ENCODE data around the gene TBC1D20.

Gene TBC1D20

DNA sequence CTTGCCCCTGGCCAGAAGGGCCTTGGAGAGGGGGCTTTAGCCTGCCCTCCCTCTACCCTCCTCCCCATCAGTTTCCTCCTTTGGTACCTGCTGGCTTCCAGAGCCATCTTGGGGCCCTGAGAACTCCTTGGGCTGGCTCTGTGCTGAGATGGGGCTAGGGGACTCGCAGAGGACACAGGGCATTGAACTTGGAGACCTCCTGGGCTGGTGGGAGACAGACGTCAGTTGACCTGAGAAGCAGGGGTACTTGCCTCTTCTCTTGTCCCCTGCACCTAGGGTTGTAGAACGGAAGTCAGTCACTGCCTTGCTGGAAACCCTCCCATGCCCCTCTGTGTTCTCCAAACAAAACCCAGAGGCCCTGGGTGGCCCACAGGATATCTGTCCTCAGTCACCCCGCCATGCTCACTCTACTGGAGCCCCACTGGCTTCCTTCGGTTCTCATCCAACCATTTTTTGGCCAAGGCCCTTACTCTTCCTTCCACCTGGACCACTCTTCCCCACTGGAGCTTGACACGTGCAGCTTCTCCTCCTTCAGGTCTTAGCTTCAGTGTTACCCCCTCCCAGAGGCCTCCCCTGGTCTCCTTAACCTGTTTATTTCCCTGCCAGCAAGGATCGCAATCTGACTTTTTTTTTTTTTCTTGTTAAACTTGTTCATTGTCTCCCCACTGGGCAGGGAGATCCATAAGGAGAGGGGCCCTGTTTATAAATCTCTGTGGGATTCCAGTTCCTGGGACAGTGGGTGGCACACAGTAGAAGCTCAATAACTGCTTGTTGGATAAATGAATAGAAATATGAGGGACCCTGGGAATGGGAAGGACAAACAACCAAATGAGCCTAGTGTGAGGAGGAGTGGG lies 53.3 kb downstream of the TBC1D20 start:
- Histone ChIP-seq H3K36me3 (no peaks in the 10 kb centered on the region), H3K4me1 (no peaks in the 10 kb centered on the region), H3K9me3 (no peaks in the 10 kb centered on the region), H3K27me3 (no peaks in the 10 kb centered on the region), H3K4me3 (ENCODE audit: low read depth, low read length) (peak overlapping the region; percentile 78)
- DNase-seq = no peak
- TF ChIP-seq, protein P1, sequence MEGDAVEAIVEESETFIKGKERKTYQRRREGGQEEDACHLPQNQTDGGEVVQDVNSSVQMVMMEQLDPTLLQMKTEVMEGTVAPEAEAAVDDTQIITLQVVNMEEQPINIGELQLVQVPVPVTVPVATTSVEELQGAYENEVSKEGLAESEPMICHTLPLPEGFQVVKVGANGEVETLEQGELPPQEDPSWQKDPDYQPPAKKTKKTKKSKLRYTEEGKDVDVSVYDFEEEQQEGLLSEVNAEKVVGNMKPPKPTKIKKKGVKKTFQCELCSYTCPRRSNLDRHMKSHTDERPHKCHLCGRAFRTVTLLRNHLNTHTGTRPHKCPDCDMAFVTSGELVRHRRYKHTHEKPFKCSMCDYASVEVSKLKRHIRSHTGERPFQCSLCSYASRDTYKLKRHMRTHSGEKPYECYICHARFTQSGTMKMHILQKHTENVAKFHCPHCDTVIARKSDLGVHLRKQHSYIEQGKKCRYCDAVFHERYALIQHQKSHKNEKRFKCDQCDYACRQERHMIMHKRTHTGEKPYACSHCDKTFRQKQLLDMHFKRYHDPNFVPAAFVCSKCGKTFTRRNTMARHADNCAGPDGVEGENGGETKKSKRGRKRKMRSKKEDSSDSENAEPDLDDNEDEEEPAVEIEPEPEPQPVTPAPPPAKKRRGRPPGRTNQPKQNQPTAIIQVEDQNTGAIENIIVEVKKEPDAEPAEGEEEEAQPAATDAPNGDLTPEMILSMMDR (IDR thresholded peaks at IDR 0.05; ENCODE audit: low read depth, low read length) = no peak

DNA sequence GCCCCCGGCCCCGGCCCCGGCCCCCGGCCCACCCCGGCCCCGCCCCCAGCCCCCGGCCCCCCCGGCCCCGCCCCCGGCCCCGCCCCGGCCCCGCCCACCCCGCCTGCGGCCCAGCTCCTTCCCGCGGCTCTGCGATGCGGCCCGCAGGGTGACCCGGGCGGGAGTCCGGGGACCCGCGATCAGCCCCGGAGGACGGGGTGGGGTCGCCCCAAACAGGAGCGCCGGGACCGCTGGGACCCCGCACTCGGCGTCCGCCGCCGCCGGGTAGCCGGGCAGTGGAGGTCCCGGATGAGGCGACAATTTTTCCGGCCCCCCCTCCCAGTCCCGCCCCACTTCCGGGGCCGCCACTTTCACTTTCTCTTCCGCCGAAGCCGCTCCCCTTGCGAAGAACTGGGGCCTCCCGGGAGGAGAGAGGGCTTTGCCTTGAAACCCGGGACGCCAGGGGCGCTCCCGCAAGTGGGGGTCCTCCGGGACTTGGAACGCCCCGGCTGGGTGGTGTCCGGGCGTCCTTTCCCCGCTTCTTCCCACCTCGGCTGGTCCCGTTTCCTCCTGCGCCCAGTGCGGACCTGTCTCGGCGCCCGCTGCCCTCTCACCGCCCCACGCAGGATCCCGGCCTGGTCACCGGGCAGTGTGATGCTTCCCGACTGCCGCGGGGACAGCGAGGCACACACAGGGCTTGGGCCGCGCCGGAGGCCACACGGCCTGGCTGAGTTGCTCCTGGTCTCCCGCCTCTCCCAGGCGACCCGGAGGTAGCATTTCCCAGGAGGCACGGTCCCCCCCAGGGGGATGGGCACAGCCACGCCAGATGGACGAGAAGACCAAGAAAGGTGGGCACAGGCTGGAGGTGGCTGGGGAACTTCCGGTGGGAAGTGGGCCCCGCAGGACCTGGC lies 54.1 kb downstream of the TBC1D20 start, which contains the start of gene RBCK1:
RBCK1 (plus strand) TSS at position 347 of the 890 bp plus-strand sequence; CDS start at position 806, 459 bp downstream.
- TF ChIP-seq, protein P1 (IDR thresholded peaks at IDR 0.05; ENCODE audit: low read depth, low read length) = no peak
- Histone ChIP-seq H3K36me3 (no peaks in the 10 kb centered on the region), H3K27me3 (no peaks in the 10 kb centered on the region), H3K4me1 (no peaks in the 10 kb centered on the region), H3K9me3 (no peaks in the 10 kb centered on the region), H3K4me3 (ENCODE audit: low read depth, low read length) (peak within 1 kb of the TSS; percentile 78)
- peak; percentile 73 for DNase-seq

DNA sequence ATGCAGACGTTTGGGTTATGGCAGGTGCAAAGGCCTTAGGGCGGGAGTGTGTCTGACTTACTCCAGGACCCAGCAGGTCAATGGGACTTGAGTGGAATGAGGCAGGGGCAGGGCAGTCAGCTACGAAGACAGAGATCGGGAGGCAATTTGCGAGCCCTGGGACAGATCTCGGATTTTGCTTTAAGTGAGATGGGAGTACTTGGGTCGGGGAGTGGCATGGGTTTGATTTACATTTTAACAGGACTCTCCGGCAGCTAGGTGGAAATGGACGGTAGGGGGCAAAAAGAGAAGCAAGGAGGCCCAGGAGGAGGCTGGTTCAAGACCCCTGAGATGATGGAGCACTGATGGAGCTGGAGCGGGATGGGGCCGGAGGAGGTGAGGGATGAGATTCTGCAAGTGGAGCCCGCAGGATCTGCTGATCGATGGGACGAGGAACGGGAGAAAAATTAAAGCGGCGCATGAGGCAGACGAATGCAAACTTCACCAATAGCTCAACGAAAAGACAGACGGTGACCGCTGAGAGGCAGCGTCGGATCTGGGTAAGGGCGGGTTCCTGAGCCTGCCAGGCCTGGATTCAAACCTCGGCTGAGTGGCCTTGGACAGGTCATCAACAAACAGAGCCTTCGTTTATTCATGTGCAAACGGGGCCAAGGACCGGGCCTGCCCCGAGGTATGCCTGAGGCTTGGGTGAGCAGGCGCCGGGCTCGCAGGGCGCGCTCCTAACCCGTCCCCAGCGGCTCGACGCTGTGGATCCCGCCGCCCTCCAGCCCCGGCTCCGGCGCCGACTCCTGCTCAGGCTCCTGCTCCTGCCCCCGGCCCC lies 55.0 kb downstream of the TBC1D20 start:
- Histone ChIP-seq H3K4me1 (no peaks in the 10 kb centered on the region), H3K9me3 (no peaks in the 10 kb centered on the region)
- TF ChIP-seq, protein P1 (IDR thresholded peaks at IDR 0.05; ENCODE audit: low read depth, low read length) = peak; percentile 35

DNA sequence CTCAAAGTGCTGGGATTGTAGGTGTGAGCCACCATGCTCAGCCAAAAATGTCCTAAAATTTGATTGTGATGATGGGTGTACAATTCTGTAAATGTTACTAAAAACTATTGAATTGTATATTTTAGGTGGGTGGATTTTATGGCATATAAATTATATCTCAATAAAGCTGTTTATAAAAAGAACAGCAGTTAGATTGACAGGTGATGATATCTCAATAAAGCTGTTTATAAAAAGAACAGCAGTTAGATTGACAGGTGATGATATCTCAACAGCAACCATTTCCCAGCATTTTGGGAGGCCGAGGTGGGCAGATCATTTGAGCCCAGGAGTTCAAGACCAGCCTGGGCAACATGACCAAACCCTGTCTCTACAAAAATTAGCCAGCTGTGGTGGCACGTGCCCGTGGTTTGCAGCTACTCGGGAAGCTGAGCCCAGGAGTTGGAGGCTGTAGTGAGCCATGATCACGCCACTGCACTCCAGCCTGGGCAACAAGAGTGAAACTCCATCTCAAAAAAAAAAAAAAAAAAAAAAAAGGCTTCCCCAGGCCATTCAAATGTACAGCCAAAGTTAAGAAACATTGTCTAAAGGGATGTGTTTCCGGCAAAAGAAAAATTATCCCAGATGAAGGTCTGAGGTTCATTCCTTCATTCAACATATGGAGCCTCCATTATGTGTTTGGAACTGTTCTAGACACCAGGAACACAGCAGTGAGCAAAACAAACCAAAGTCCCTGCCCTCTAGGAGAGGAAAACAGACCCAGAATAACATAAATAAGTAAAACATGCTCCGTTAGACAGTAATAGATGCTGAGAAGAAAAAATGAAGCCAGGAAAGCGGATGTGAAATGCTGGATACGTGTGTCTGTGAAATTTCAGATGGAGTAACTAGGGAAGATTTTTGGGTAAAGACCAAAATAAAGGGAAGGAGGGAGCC lies 55.9 kb downstream of the TBC1D20 start:
- Histone ChIP-seq H3K4me3 (ENCODE audit: low read depth, low read length) (no peak overlapping the region), H3K27me3 (no peaks in the 10 kb centered on the region), H3K9me3 (no peaks in the 10 kb centered on the region), H3K36me3 (no peaks in the 10 kb centered on the region), H3K4me1 (no peaks in the 10 kb centered on the region)
- DNase-seq = no peak
- TF ChIP-seq, protein P1 (IDR thresholded peaks at IDR 0.05; ENCODE audit: low read depth, low read length) = no peak

More for the DNA sequence above, 55.0 kb downstream of the TBC1D20 start:
- peak overlapping the region; percentile 51 for H3K4me3 ChIP-seq (ENCODE audit: low read depth, low read length)
- peak; percentile 77 for DNase-seq
- H3K27me3 ChIP-seq = no peaks in the 10 kb centered on the region
- no peaks in the 10 kb centered on the region for H3K36me3 ChIP-seq

DNA sequence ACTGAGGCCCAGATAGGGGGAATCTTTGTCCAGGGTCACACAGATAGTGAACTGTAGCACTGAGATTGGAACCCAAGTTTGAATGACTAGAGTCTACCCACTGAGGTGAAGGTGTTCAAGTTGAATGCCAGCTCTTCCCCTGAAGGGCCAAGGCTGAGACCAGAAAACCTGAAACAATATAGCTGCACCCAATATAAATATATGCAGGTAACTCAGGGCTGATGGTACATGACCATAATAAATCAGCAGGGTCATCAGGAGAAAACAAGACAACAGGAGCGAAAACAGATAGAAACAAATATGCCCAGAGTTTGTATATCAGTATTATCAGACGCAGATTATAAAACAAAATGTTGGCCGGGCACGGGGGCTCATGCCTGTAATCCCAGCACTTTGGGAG lies 58.2 kb downstream of the TBC1D20 start:
- TF ChIP-seq, protein P1 (IDR thresholded peaks at IDR 0.05; ENCODE audit: low read depth, low read length) = no peak
- H3K36me3 ChIP-seq = no peaks in the 10 kb centered on the region
- H3K27me3 ChIP-seq = no peaks in the 10 kb centered on the region
- no peaks in the 10 kb centered on the region for H3K9me3 ChIP-seq
- no peaks in the 10 kb centered on the region; the same call in 1 of the 2 replicates for H3K4me1 ChIP-seq
- DNase-seq = no peak
- H3K4me3 ChIP-seq (ENCODE audit: low read depth, low read length) = no peak overlapping the region

Measured in BE2C (cell line).